Right lobe of liver (tissue), 6 donors: ENCODE measurements around the gene LDB1. TPM values are rescaled to one million over a fixed set of nuclear protein-coding genes. Genes with fewer than 3 reads are reported as not detected.

Experiments used
- ATAC-seq, 4 donors: fragments of 200-7000 bp; cut with Tn5 transposase; one replicate each; pipeline ENCODE4 v1.9.1; 2020; ENCODE audit warnings: mild to moderate bottlenecking in 4 of 4, moderate library complexity in 4 of 4
- DNase-seq, 3 donors: peaks; one replicate each; pipeline ENCODE4 v3.0.0-alpha.2; 2020
- H3K27ac ChIP-seq, 3 donors: fragments of 200-600 bp; one replicate each; pipeline ENCODE4 v1.8.0; 2022
- H3K27me3 ChIP-seq, 2 donors: fragments of 200-600 bp; one replicate each; pipeline ENCODE4 v1.8.0; 2022
- H3K36me3 ChIP-seq, 4 donors: fragments of 200-600 bp; sonication (generic) in 1 of 4; one replicate each; pipeline versions ENCODE4 v1.5.1 to v1.8.0; 2017 to 2022; ENCODE audit warnings: control low read depth in 1 of 4
- H3K4me1 ChIP-seq, 4 donors: fragments of 200-600 bp; sonication (generic) in 1 of 4; one replicate each; pipeline versions ENCODE4 v1.5.1 to v1.8.0; 2017 to 2022; ENCODE audit warnings: control low read depth in 1 of 4
- H3K4me3 ChIP-seq, 3 donors: fragments of 200-600 bp; one replicate each; pipeline ENCODE4 v1.8.0; 2022
- H3K9me3 ChIP-seq, 4 donors: fragments of 200-600 bp; sonication (generic) in 1 of 4; one replicate each; pipeline versions ENCODE4 v1.5.1 to v1.8.0; 2017 to 2022; ENCODE audit warnings: control low read depth in 1 of 4
- CTCF ChIP-seq, 4 donors: fragments of 200-600 bp in 3 of 4; fragments of 450-650 bp in 1 of 4; IDR thresholded peaks; one replicate each; pipeline versions ENCODE4 v1.5.1 to v1.8.0; 2016 to 2022; ENCODE audit warnings: antibody characterized with exemption in 4 of 4, mild to moderate bottlenecking in 2 of 4
- POLR2A ChIP-seq: fragments of 450-650 bp; IDR thresholded peaks from one replicate; pipeline ENCODE4 v1.6.1; 2017; ENCODE audit warnings: antibody characterized with exemption, mild to moderate bottlenecking
- WGBS: methylation state at CpG from one replicate; pipeline ENCODE4 v1.1.6; 2018; ENCODE audit warnings: low coverage, low lambda C conversion rate; ENCODE audit not compliant: insufficient coverage; ENCODE audit errors: missing lambda C conversion rate; 5-methylcytosine and 5-hydroxymethylcytosine counted together
- intact Hi-C, 2 donors: fragments of 100-400 bp; cut with DNase I; formaldehyde crosslinking; loops; one replicate each; pipeline versions ENCODE4 v1.11.2 to v1.14.1; 2022
- total RNA-seq, 6 experiments: library from RNA; depleted of rRNA in 2 of 6; stranded (reverse); fragments of >200 nt in 2 of 6; fragmentation: NEBNext Ultra II Directional in 3 of 6; extraction: Animal tissue kit (Norgen Biotek cat#: 25700) in 3 of 6; gene quantifications; one replicate each; pipeline versions ENCODE4 v1.1.0 to v1.2.4, GENCODE V29; 2016 to 2023
- donor health status: DM: no; HTN: yes; CAD: no.
- donor health status: DM: no; HTN: no; CAD: no.
- donor health status: DM: no; HTN: no; CAD: no.
- donor health status: DM: no; HTN: yes; CAD: no.
- donor health status: DM: no; HTN: yes; CAD: no.

LDB1 gene
- total RNA-seq, 6 experiments from 2014 or later, result 11.2 to 14.7 (median 13.0) TPM

DNA sequence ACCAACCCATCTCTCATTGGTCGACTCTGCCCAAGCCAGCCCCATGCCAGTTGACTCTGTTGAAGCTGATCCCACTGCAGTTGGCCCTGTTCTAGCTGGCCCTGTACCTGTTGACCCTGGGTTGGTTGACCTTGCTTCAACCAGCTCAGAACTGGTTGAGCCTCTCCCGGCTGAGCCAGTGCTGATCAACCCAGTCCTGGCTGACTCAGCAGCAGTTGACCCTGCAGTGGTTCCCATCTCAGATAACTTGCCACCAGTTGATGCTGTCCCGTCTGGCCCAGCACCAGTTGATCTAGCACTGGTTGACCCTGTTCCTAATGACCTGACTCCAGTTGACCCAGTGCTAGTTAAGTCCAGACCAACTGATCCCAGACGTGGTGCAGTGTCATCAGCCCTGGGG lies 20.1 kb upstream of the LDB1 start:
- DNase-seq (no peak), ATAC-seq (no peak)
- intact Hi-C loops, result no loop called here
- WGBS, result 92% methylated on average over 2 of the region's 4 CpGs
- no peaks in the 10 kb centered on the region for H3K27me3 ChIP-seq
- H3K4me3 ChIP-seq, result no peak overlapping the region
- H3K9me3 ChIP-seq, result no peaks in the 10 kb centered on the region
- TF ChIP-seq CTCF (IDR thresholded peaks at IDR 0.05) (no peak), POLR2A (no peak)
- H3K27ac ChIP-seq, result no peak overlapping the region
- no peaks in the 10 kb centered on the region for H3K4me1 ChIP-seq
- H3K36me3 ChIP-seq, result peaks cover 0 to 45% (median 22%) of the 10 kb centered on the region in 4 donors

GRCh38 chr10:102139281-102140110 lies 19.3 kb upstream of the LDB1 start:
- H3K36me3 ChIP-seq, result peaks cover 0 to 45% (median 21%) of the 10 kb centered on the region in 4 donors
- no peaks in the 10 kb centered on the region for H3K27me3 ChIP-seq
- intact Hi-C loops, result no loop called here
- DNase-seq (no peak), ATAC-seq (no peak)
- TF ChIP-seq CTCF (IDR thresholded peaks at IDR 0.05) (no peak), POLR2A (no peak)
- no peaks in the 10 kb centered on the region for H3K9me3 ChIP-seq
- H3K27ac ChIP-seq, result no peak overlapping the region
- WGBS, result 90% methylated on average over 2 of the region's 15 CpGs
- no peak overlapping the region for H3K4me3 ChIP-seq
- H3K4me1 ChIP-seq, result peaks cover 0 to 3% (median under 1%) of the 10 kb centered on the region in 4 donors

DNA sequence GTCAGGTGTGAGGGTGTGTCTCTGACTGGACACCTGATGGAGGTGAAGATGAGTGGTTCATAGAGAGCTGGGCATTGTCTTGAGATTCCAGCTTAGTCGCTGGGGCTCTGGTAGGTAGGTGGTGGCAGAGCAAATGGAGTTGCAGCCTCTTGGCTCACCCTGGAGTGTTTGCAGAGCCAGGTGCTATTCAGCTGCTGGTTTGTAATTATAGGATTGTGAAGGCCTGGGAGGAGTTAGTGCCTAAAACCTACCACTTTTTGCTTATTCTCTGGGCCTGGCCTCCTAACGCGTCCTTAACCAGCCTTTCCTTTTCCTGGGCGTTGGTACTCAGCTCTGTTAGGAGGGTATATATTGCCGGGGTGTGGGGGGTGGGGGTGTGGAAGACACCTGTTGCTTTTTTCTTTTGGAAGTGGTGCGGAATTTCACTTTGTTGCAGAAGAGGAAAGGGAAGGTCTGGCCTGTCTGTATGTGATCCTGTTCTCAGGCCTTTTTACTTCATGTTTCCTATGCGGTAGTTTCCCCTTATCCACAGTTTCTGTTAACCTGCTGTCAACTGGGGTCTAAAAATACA lies 15.9 kb upstream of the LDB1 start:
- DNase-seq (no peak), ATAC-seq (no peak)
- H3K36me3 ChIP-seq, result peaks cover 0 to 33% (median 17%) of the 10 kb centered on the region in 4 donors
- TF ChIP-seq CTCF (IDR thresholded peaks at IDR 0.05), result no peak
- no peak for TF ChIP-seq POLR2A
- H3K27me3 ChIP-seq, result no peaks in the 10 kb centered on the region
- WGBS, result 90% methylated on average over 3 of the region's 7 CpGs
- H3K4me3 ChIP-seq, result no peak overlapping the region
- no peak overlapping the region for H3K27ac ChIP-seq
- H3K9me3 ChIP-seq, result no peaks in the 10 kb centered on the region
- intact Hi-C loops, result no loop called here
- peaks cover 0 to 12% (median 4%) of the 10 kb centered on the region in 4 donors for H3K4me1 ChIP-seq

DNA sequence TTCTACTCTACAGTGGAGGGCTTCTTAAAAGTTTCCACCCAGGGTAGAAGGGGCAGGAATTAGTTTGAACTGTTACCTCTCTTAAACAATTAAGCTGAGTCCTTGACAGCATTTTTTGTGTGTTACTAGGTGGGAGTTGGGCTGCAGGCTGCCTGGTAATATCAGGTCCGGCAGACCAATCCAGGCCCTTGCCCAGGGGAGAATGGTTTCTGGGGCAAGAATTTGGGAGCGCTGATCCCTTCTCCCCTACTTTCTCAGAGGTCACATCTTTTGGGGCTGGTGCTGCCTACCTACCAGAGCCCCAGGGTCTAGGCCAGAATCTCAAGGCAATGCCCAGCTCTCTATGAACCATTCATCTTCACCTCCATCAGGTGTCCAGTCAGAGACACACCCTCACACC lies 14.2 kb upstream of the LDB1 start:
- TF ChIP-seq POLR2A (no peak), CTCF (IDR thresholded peaks at IDR 0.05) (no peak)
- peaks cover 0 to 18% (median 8%) of the 10 kb centered on the region in 4 donors for H3K36me3 ChIP-seq
- intact Hi-C loops, result no loop called here
- no peaks in the 10 kb centered on the region for H3K27me3 ChIP-seq
- 71% methylated on average over 1 of the region's 2 CpGs for WGBS
- DNase-seq (no peak), ATAC-seq (no peak)
- peaks cover 0 to 12% (median 4%) of the 10 kb centered on the region in 4 donors for H3K4me1 ChIP-seq
- no peaks in the 10 kb centered on the region for H3K9me3 ChIP-seq
- no peak overlapping the region for H3K27ac ChIP-seq
- peak overlapping the region in 2 of 3 donors; percentile 90 to 98 for H3K4me3 ChIP-seq
